Stimulated activated effector memory CD8-positive, alpha-beta T cell treated with anti-CD3 and anti-CD28 coated beads, Interleukin-12 subunit alpha, Interleukin-12 subunit beta, amount 100 ng/mL, for 72 hours (primary cell): Measurements from ENCODE around the gene GJA9.
"Not testable (repeated sequence)": the region's sequence is repeated elsewhere in the genome, so short reads cannot be mapped to it uniquely, and the experiment has no call there.

Experiments used
- ATAC-seq: fragments of 150-1000 bp; cut with Tn5 transposase; 2 replicates; pipeline ENCODE4 v1.10.0; 2021
- DNase-seq, 2 donors: peaks; one replicate each; pipeline ENCODE4 v3.0.0; 2021 to 2022; ENCODE audit warnings: low spot score in 2 of 2
- H3K27ac Mint-ChIP-seq: one replicate; pipeline ENCODE4 v1.8.0; 2022; ENCODE audit warnings: mild to moderate bottlenecking, mixed read lengths
- H3K36me3 Mint-ChIP-seq: one replicate; pipeline ENCODE4 v1.8.0; 2022; ENCODE audit warnings: mild to moderate bottlenecking, mixed read lengths
- H3K4me1 Mint-ChIP-seq: one replicate; pipeline ENCODE4 v1.8.0; 2022; ENCODE audit warnings: mixed read lengths
- H3K4me3 Mint-ChIP-seq: one replicate; pipeline ENCODE4 v1.8.0; 2022; ENCODE audit warnings: mild to moderate bottlenecking, mixed read lengths
- H3K9me3 Mint-ChIP-seq: one replicate; pipeline ENCODE4 v1.8.0; 2022; ENCODE audit warnings: mixed read lengths

The GJA9 gene

GRCh38 chr1:38881487-38881886 lies at the start of gene GJA9:
GJA9 (minus strand) TSS chr1:38881587; CDS start chr1:38876098, 5,489 bp downstream.
- Mint-ChIP-seq H3K4me3 (no peak within 1 kb of the TSS), H3K27ac (no peak within 1 kb of the TSS), H3K36me3 (no peaks in the 10 kb centered on the region), H3K9me3 (no peaks in the 10 kb centered on the region), H3K4me1 (no peaks in the 10 kb centered on the region)
- ATAC-seq (no peak), DNase-seq (no peak)

GRCh38 chr1:38929476-38929875 lies 48.1 kb upstream of the GJA9 start:
- no peak overlapping the region for H3K27ac Mint-ChIP-seq
- peak; percentile 41 for ATAC-seq
- no peak for DNase-seq
- H3K4me3 Mint-ChIP-seq, result no peak overlapping the region
- peaks cover 6% of the 10 kb centered on the region for H3K4me1 Mint-ChIP-seq
- no peaks in the 10 kb centered on the region for H3K9me3 Mint-ChIP-seq
- H3K36me3 Mint-ChIP-seq, result no peaks in the 10 kb centered on the region

- no peaks in the 10 kb centered on the region for H3K9me3 Mint-ChIP-seq
- no peak overlapping the region for H3K27ac Mint-ChIP-seq
- no peak overlapping the region for H3K4me3 Mint-ChIP-seq
- ATAC-seq (no peak), DNase-seq (no peak)
- H3K4me1 Mint-ChIP-seq, result peaks cover 6% of the 10 kb centered on the region
- H3K36me3 Mint-ChIP-seq, result no peaks in the 10 kb centered on the region
Measured at GRCh38 chr1:38929054-38929453, 47.7 kb upstream of the GJA9 start.

- no peak overlapping the region for H3K27ac Mint-ChIP-seq
- no peak for DNase-seq
- H3K4me3 Mint-ChIP-seq, result no peak overlapping the region
- H3K4me1 Mint-ChIP-seq, result no peaks in the 10 kb centered on the region
- H3K9me3 Mint-ChIP-seq, result no peaks in the 10 kb centered on the region
- H3K36me3 Mint-ChIP-seq, result no peaks in the 10 kb centered on the region
- no peak for ATAC-seq
Measured at GRCh38 chr1:38926091-38926490, 44.7 kb upstream of the GJA9 start.

GRCh38 chr1:38925391-38925790 lies 44.0 kb upstream of the GJA9 start:
- Mint-ChIP-seq H3K9me3 (no peaks in the 10 kb centered on the region), H3K36me3 (no peaks in the 10 kb centered on the region), H3K4me1 (no peaks in the 10 kb centered on the region), H3K27ac (no peak overlapping the region), H3K4me3 (no peak overlapping the region)
- ATAC-seq (no peak), DNase-seq (no peak)

- DNase-seq, result no peak
- Mint-ChIP-seq H3K4me1 (peaks cover 6% of the 10 kb centered on the region), H3K36me3 (no peaks in the 10 kb centered on the region), H3K9me3 (no peaks in the 10 kb centered on the region), H3K4me3 (no peak overlapping the region), H3K27ac (no peak overlapping the region)
- peak; percentile 77 for ATAC-seq
Measured at GRCh38 chr1:38923607-38924006, 42.2 kb upstream of the GJA9 start.

- ATAC-seq (no peak), DNase-seq (no peak)
- no peaks in the 10 kb centered on the region for H3K9me3 Mint-ChIP-seq
- no peak overlapping the region for H3K4me3 Mint-ChIP-seq
- no peaks in the 10 kb centered on the region for H3K36me3 Mint-ChIP-seq
- no peak overlapping the region for H3K27ac Mint-ChIP-seq
- H3K4me1 Mint-ChIP-seq, result peaks cover 12% of the 10 kb centered on the region
Measured at GRCh38 chr1:38919130-38919529, 37.7 kb upstream of the GJA9 start.

GRCh38 chr1:38918568-38918967 lies 37.2 kb upstream of the GJA9 start:
- no peak for DNase-seq
- Mint-ChIP-seq H3K4me1 (peaks cover 12% of the 10 kb centered on the region), H3K4me3 (no peak overlapping the region), H3K27ac (no peak overlapping the region), H3K9me3 (no peaks in the 10 kb centered on the region), H3K36me3 (no peaks in the 10 kb centered on the region)
- no peak for ATAC-seq

GRCh38 chr1:38917772-38918171 lies 36.4 kb upstream of the GJA9 start:
- H3K9me3 Mint-ChIP-seq, result no peaks in the 10 kb centered on the region
- DNase-seq (no peak), ATAC-seq (no peak)
- H3K36me3 Mint-ChIP-seq, result no peaks in the 10 kb centered on the region
- no peak overlapping the region for H3K27ac Mint-ChIP-seq
- H3K4me1 Mint-ChIP-seq, result peaks cover 12% of the 10 kb centered on the region
- no peak overlapping the region for H3K4me3 Mint-ChIP-seq

- no peaks in the 10 kb centered on the region for H3K9me3 Mint-ChIP-seq
- DNase-seq (no peak), ATAC-seq (no peak)
- H3K4me1 Mint-ChIP-seq, result peaks cover 12% of the 10 kb centered on the region
- H3K27ac Mint-ChIP-seq, result no peak overlapping the region
- no peak overlapping the region for H3K4me3 Mint-ChIP-seq
- no peaks in the 10 kb centered on the region for H3K36me3 Mint-ChIP-seq
Measured at GRCh38 chr1:38917337-38917736, 36.0 kb upstream of the GJA9 start.

- DNase-seq (no peak), ATAC-seq (peak; percentile 86)
- Mint-ChIP-seq H3K36me3 (no peaks in the 10 kb centered on the region), H3K4me3 (no peak overlapping the region), H3K4me1 (peaks cover 12% of the 10 kb centered on the region), H3K9me3 (no peaks in the 10 kb centered on the region), H3K27ac (no peak overlapping the region)
Measured at GRCh38 chr1:38915352-38915948, 34.1 kb upstream of the GJA9 start.

GRCh38 chr1:38914908-38915307 lies 33.5 kb upstream of the GJA9 start:
- H3K4me3 Mint-ChIP-seq, H3K9me3 Mint-ChIP-seq, H3K27ac Mint-ChIP-seq, DNase-seq, H3K36me3 Mint-ChIP-seq, ATAC-seq: not testable (repeated sequence)
- H3K4me1 Mint-ChIP-seq, result peaks cover 12% of the 10 kb centered on the region

GRCh38 chr1:38908821-38909220 lies 27.4 kb upstream of the GJA9 start:
- no peaks in the 10 kb centered on the region for H3K36me3 Mint-ChIP-seq
- peaks cover 3% of the 10 kb centered on the region for H3K9me3 Mint-ChIP-seq
- DNase-seq (no peak), ATAC-seq (no peak)
- H3K27ac Mint-ChIP-seq, result no peak overlapping the region
- no peaks in the 10 kb centered on the region for H3K4me1 Mint-ChIP-seq
- H3K4me3 Mint-ChIP-seq, result no peak overlapping the region

- DNase-seq (no peak), ATAC-seq (no peak)
- H3K4me3 Mint-ChIP-seq, result no peak overlapping the region
- H3K9me3 Mint-ChIP-seq, result peaks cover 3% of the 10 kb centered on the region
- no peak overlapping the region for H3K27ac Mint-ChIP-seq
- H3K4me1 Mint-ChIP-seq, result no peaks in the 10 kb centered on the region
- H3K36me3 Mint-ChIP-seq, result no peaks in the 10 kb centered on the region
Measured at GRCh38 chr1:38905985-38906384, 24.6 kb upstream of the GJA9 start.

GRCh38 chr1:38899560-38899959 lies 18.2 kb upstream of the GJA9 start:
- DNase-seq (no peak), ATAC-seq (no peak)
- Mint-ChIP-seq H3K36me3 (no peaks in the 10 kb centered on the region), H3K9me3 (no peaks in the 10 kb centered on the region), H3K4me3 (no peak overlapping the region), H3K4me1 (no peaks in the 10 kb centered on the region), H3K27ac (no peak overlapping the region)

- DNase-seq, result no peak
- Mint-ChIP-seq H3K27ac (no peak overlapping the region), H3K36me3 (no peaks in the 10 kb centered on the region), H3K4me3 (no peak overlapping the region), H3K4me1 (no peaks in the 10 kb centered on the region), H3K9me3 (no peaks in the 10 kb centered on the region)
- ATAC-seq, result no peak
Measured at GRCh38 chr1:38898653-38899230, 17.4 kb upstream of the GJA9 start.
